Limb (tissue), 2 donors: ENCODE data around the gene ZNF541.

Experiments
- DNase-seq, 2 donors: peaks; one replicate each; pipeline ENCODE4 v3.0.0-alpha.2; 2016; ENCODE audit errors: extremely low spot score in 2 of 2

Gene ZNF541

DNA sequence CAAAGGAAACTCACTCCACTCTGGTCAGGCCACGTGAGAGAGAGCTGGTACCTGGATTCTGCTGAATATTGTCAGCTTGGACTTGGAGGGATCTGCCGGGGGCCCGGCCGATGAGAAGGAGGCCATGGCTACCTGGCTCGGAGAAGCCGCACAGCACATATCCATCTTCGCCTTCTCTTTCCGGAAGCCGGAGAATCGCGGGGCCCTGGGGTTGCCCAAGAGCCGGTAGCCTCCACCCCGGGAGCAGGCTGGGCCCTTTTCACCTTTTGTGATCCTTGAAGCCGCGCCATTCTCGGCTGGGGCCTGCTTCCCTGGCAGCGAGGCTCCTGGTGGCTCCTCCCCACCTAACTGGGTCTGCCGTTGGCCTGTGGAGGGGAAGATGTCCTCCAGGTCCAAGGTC, 28.9 kb downstream of the ZNF541 start:
- DNase-seq = no peak

DNA sequence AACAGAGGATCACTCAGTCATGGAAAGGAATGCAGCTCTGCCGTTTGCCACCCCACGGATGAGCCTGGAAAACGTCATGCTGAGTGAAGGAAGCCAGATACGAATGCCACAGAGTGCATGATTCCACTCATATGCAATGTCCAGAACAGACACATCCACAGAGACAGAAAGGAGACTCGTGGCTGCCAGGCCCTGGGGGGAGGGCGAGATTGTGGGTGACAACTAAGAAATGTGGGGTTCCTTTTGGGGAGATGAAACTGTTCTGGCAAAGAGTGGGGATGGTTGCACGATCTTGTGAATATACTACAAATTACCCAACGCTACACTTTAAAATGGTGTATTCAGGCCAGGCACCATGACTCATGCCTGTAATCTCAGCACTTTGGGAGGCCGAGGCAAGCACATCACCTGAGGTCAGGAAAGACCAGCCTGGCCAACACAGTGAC, 30.9 kb downstream of the ZNF541 start:
- no peak for DNase-seq

DNA sequence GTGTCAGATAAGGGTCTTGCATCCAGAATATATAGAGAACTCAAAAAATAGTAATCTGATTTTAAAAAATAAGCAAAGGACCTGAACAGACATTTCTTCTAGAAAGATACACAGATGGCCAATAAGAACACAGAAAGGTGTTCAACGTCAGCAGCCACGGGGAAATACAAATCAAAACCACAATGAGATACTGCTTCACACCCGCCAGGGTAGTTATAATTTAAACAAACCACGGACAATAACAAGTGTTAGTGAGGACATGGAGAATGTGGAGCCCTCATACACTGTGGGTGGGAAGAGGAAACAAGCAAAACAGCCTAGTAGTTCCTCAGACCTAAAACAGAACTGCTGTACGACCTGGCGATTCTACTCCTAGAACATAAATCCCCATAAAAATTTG, 31.4 kb downstream of the ZNF541 start:
- no peak for DNase-seq

DNA sequence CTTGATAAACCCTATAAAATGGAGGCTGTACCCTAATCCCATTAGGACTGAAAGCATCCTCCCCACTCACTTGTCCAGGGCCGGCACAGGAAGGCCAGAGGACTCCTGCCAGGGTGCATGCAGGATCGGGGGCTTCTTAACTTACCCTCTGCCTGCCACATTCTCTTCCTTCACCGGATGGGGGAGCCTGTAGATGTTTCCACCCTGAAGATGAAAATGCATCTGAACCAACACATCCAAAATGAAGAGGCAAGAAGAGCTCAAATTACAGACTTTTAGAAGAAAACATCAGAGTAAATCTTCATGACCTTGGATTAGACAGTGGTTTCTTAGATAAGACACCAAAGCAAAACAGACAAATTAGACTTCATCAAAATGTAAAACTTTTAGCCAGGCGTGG, 32.2 kb downstream of the ZNF541 start:
- no peak for DNase-seq

DNA sequence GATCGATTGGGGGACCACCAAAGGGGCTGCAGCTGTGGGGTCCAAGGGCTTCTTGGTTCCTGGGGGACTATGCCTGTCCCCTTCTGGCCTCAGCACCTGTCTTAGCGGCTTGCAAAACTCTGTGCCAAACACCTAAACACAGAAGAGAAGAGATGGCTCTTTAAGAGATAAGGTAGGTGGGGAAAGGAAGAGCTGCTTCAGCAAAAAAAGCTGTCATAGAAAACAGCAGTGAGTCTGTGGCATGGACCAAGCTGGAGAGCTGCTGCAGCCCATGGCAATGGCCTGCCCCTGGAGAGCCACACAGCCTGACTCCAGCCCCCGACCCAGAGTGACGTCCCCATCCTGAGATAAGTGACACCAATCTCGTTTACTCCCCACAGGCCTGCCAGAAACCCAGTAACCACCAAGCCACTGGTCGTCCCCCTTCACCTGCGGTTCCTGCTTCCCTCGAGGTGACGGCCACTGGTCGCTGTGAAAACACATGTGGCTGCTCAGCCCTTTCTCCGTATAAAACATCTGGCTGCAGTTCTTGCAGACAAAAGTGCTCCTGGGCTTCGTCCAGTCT, 33.1 kb downstream of the ZNF541 start:
- no peak for DNase-seq

DNA sequence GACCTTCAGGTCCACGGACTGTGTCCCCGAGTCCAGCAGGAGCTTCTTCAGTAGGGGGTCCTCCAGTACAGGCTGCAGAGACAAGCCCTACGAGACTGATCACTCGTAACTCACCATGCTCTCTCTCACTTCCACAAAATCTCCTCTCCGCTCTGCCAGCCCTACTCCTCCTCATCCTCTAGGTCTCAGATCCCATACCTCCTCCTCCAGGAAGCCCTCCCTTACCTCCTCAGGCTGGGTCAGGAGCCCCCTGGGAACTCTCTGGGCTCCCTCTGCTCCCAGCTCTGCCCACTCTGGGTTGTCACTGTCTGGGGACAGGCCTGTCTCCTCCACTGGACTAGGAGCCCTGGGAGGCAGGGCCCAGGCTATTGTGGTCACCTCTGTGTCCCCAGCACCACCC, 34.1 kb downstream of the ZNF541 start:
- DNase-seq = no peak

DNA sequence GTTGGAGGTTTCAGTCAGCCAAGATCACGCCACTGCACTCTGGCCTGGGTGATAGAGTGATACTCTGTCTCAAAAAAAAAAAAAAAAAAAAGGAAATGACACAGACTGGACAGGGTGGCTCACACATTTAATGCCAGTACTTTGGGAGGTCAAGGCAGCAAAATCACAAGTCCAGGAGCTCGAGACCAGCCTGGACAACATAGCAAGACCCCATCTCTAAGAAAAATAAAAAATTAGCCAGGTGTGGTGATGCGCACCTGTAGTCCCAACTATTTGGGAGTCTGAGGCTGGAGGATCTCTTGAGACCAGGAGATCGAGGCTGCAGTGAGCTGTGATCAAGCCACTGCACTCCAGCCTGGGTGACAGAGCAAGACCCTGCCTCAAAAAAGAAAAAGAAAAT, 35.5 kb downstream of the ZNF541 start:
- DNase-seq = no peak

DNA sequence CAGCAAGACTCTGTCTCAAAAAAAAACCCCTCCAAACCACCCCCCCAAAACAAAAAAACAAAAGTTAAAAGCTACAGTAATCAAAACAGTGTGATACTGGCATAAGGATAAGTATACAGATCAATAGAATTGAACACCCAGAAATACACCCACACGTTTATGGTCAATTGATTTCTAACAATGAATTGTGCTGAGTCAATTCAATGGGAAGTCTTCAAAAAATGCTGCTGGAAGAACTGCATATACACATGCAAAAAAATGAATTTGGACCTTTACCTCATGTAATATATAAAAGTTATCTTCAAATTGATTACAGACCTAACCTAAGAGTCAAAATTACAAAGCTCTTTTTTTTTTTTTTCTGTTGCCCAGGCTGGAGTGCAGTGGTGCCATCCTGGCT, 38.3 kb downstream of the ZNF541 start:
- DNase-seq = no peak

DNA sequence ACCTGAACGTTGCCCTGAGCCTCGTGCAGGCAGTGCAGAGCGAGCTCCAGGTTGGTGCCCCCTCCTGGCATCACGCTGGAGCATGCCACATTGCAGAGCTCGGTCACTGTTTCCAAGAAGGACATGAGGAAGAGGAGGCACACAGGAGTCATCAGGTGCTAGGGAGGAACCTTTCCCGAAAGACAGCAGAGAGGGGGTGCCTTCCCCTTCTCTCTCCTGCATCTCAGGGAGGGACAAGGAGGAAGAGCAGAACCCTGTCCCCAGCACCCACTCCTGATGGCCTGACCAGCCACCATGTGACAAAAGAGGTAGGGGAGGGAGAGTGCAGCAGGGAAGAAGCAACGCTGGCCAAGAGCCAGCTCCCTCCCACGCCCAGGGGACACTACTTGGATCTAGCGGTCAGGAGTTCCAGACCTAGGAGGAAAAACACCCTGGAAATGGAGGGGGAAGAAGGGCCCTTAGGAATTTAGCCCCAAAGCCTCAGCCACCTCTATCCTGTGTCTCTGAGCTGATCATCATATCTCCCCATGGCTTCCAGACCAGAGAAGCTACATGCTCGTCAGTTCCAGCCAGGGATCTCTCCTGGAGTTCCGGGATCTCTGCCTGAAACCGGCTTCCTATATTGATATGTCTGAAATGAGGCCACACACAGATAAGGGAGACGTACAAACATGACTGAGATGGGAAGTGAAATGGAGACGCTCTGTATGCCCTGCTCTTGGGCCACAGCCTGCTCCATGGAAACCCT, 41.1 kb downstream of the ZNF541 start:
- DNase-seq = no peak

DNA sequence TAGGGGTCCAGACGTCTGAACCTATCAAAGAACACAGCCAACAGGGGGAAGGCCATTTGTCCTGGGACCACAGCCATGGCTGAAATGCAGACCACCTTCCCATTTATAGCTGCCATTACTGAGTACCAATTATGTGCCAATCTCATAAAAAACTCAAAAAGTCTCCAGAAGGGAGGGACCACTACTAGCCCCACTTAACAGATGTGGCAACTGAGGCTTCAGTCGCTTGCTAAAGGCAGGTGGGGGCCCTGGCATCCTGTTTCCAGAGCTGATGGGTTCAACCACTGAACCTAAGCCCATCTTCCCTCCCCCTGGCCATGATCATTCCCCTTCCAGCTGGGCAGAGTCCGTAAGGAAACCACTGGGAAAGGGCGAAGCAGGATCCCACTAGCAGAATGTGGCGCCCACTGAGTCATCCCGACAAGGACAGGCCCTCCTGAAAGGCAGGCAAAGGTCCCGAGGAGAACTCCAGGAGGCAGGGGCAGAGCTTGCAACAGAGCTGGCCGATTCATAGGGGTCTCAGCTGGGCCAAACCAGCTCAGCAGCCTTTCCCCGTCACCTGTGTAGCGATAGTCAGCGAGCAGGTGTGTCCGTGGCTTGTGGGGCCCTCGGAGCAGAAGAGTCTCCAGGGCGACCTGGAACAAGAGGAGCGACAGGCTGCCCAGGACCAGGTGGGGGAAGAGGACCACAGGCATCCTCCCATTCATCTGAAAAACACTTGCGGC, 43.8 kb downstream of the ZNF541 start:
- no peak for DNase-seq

DNA sequence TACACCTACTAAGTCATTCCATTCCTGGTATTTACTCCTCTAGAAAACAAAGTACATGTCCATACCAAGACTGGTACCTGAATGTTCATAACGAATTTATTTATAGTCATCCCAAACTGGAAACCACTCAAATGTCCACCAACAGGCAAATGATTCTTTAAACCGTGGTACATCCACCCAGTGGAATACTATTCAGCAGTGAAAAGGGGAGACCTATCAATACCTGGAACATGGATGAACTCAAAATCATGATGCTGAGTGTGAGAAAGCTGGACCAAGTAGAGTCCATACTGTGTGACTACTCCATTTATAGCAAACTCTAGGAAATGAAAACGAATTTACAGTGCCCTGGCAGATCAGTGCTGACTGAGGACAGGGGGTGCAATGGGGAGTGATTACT, 46.1 kb downstream of the ZNF541 start:
- DNase-seq = no peak

DNA sequence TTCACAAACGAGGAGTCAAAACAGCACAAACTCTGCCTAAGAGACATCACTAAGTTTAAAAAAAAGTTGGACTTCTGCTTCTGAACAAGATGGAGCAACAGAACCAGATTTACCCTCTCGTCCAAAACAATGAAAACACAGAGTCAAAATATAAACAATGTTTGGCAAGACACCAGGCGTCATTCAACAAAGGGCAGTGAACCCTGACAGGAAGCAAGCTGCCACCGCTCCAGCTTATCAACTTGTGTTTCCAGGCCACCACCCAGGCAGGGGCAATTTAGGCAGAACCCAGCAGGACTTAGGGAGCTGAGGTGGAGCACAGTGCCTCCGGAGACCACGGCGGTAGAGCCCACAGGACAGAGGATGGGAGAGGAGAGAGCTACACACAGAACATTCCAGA, 49.5 kb downstream of the ZNF541 start:
- no peak for DNase-seq
